Measurements from ENCODE around the gene GIPC3.

GRCh38 chr19:3632739-3633558, 47.7 kb downstream of the GIPC3 start:
- TF ChIP-seq CTCF (IDR thresholded peaks at IDR 0.05; ENCODE audit: low read depth, low read length), result no peak
- no peak for TF ChIP-seq EZH2phosphoT487 (IDR thresholded peaks at IDR 0.05; ENCODE audit: low read depth)
